Activated naive CD4-positive, alpha-beta T cell treated with anti-CD3 and anti-CD28 coated beads for 36 hours (primary cell): ENCODE measurements around the gene TRIM22. TPM values are rescaled to one million over a fixed set of nuclear protein-coding genes. Genes with fewer than 3 reads are reported as not detected.

ENCODE experiments used
- CTCF ChIA-PET: fragments of 350-600 bp; sonication (Branson Sonifier 250); formaldehyde crosslinking; loops from one replicate; lab custom pipeline; 2021; ENCODE audit warnings: antibody characterized with exemption; lab: Charles Lee
- DNase-seq: peaks from one replicate; pipeline ENCODE4 v3.0.0-alpha.2; 2020
- H3K27ac Mint-ChIP-seq: one replicate; pipeline ENCODE4 v1.8.0; 2021; ENCODE audit warnings: mild to moderate bottlenecking, mixed read lengths
- H3K27me3 Mint-ChIP-seq: one replicate; pipeline ENCODE4 v1.8.0; 2021; ENCODE audit warnings: low read depth, mixed read lengths
- H3K36me3 Mint-ChIP-seq: one replicate; pipeline ENCODE4 v1.8.0; 2021; ENCODE audit warnings: low read depth, mixed read lengths
- H3K4me1 Mint-ChIP-seq: one replicate; pipeline ENCODE4 v1.8.0; 2021; ENCODE audit warnings: low read depth, mixed read lengths
- H3K4me3 Mint-ChIP-seq: one replicate; pipeline ENCODE4 v1.8.0; 2021; ENCODE audit warnings: mild to moderate bottlenecking, moderate library complexity, mixed read lengths
- H3K9me3 Mint-ChIP-seq: one replicate; pipeline ENCODE4 v1.8.0; 2021; ENCODE audit warnings: mixed read lengths
- intact Hi-C: fragments of 100-400 bp; cut with micrococcal nuclease; formaldehyde crosslinking; loops from one replicate; pipeline ENCODE4 v1.15.1; 2023
- total RNA-seq, 2 experiments: library from RNA; stranded (reverse); gene quantifications; one replicate each; pipeline ENCODE4 v1.2.3, GENCODE V29; 2021

TRIM22 gene
- total RNA-seq, 2 experiments from 2014 or later: 280 to 292 TPM

DNA sequence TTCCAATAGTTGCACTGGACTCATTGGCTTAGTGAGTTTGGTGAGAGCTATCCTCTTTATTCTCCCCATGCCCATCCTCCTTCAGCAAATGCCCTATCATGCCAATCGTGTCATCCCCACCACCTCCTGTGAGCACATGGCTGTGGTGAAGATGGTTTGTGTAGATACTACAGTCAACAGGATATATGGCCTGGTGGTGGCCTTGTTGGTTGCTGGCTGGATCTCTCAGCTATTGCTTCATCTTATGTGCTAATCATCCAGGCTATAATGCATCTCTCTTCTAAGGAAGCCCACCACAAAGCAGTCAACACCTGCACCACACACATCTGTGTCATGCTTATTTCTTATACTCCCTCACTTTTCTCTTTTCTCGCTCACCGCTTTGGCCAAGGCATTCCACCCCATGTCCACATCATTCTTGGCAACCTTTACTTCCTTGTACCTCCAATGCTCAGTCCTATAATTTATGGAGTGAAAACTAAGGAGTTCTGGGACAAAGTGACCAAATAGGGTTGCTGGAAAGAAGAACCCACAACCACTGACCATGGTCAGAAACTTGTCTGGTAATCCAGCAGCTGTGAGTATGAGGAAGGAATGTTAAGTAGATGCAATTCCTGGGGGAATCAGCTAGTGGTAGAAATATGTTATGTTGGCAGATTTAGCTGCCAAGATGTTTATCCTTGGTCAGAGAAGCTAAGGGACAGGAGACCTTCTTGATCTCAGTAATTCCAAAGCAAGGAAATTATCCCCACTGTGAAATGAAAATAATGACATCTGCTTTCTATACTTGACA lies 30.3 kb downstream of the TRIM22 start:
- Mint-ChIP-seq H3K4me1 (no peaks in the 10 kb centered on the region), H3K27ac (no peak overlapping the region), H3K36me3 (peaks cover 14% of the 10 kb centered on the region), H3K4me3 (no peak overlapping the region), H3K27me3 (no peaks in the 10 kb centered on the region), H3K9me3 (peaks cover 7% of the 10 kb centered on the region)
- DNase-seq: no peak
- intact Hi-C loops: no loop called here
- CTCF ChIA-PET: no interaction called here

GRCh38 chr11:5722622-5723021 lies 33.0 kb downstream of the TRIM22 start:
- no peak for DNase-seq
- CTCF ChIA-PET: no interaction called here
- Mint-ChIP-seq H3K9me3 (peaks cover 4% of the 10 kb centered on the region), H3K4me3 (no peak overlapping the region), H3K36me3 (peaks cover 14% of the 10 kb centered on the region), H3K27me3 (no peaks in the 10 kb centered on the region), H3K4me1 (no peaks in the 10 kb centered on the region), H3K27ac (no peak overlapping the region)
- intact Hi-C loops: no loop called here

GRCh38 chr11:5726351-5726750 lies 36.8 kb downstream of the TRIM22 start:
- H3K4me1 Mint-ChIP-seq: no peaks in the 10 kb centered on the region
- no peak overlapping the region for H3K27ac Mint-ChIP-seq
- peaks cover 5% of the 10 kb centered on the region for H3K36me3 Mint-ChIP-seq
- intact Hi-C loops: no loop called here
- H3K27me3 Mint-ChIP-seq: no peaks in the 10 kb centered on the region
- H3K4me3 Mint-ChIP-seq: no peak overlapping the region
- no peaks in the 10 kb centered on the region for H3K9me3 Mint-ChIP-seq
- no peak for DNase-seq
- CTCF ChIA-PET: interaction anchor here (0.9 kb wide), 1 partner anchor 13 kb away, joined by 3 read pairs; no protein-coding TSS in a partner anchor

GRCh38 chr11:5727691-5728090 lies 38.1 kb downstream of the TRIM22 start:
- H3K27ac Mint-ChIP-seq: no peak overlapping the region
- intact Hi-C loops: no loop called here
- CTCF ChIA-PET: no interaction called here

GRCh38 chr11:5736396-5736795 lies 46.8 kb downstream of the TRIM22 start, which contains the start of gene OR56B1:
OR56B1 (plus strand) TSS chr11:5736448; CDS start chr11:5736517, 69 bp downstream.
- Mint-ChIP-seq H3K36me3 (peaks cover 15% of the 10 kb centered on the region), H3K27ac (no peak within 1 kb of the TSS), H3K4me1 (no peaks in the 10 kb centered on the region), H3K4me3 (no peak within 1 kb of the TSS), H3K27me3 (no peaks in the 10 kb centered on the region), H3K9me3 (peaks cover 4% of the 10 kb centered on the region)
- CTCF ChIA-PET: no interaction called here
- intact Hi-C loops: no loop called here
- DNase-seq: no peak

More at GRCh38 chr11:5727691-5728090, 38.1 kb downstream of the TRIM22 start:
- no peaks in the 10 kb centered on the region for H3K27me3 Mint-ChIP-seq
- H3K4me1 Mint-ChIP-seq: no peaks in the 10 kb centered on the region
- H3K4me3 Mint-ChIP-seq: no peak overlapping the region
- H3K36me3 Mint-ChIP-seq: peaks cover 4% of the 10 kb centered on the region
- H3K9me3 Mint-ChIP-seq: no peaks in the 10 kb centered on the region
- no peak for DNase-seq

DNA sequence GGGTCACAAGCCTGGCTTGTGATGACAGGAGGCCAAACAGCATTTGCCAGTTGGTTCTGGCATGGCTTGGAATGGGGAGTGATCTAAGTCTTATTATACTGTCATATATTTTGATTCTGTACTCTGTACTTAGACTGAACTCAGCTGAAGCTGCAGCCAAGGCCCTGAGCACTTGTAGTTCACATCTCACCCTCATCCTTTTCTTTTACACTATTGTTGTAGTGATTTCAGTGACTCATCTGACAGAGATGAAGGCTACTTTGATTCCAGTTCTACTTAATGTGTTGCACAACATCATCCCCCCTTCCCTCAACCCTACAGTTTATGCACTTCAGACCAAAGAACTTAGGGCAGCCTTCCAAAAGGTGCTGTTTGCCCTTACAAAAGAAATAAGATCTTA lies 47.5 kb downstream of the TRIM22 start:
- DNase-seq: no peak
- H3K9me3 Mint-ChIP-seq: peaks cover 11% of the 10 kb centered on the region
- H3K27me3 Mint-ChIP-seq: no peaks in the 10 kb centered on the region
- no peaks in the 10 kb centered on the region for H3K4me1 Mint-ChIP-seq
- intact Hi-C loops: no loop called here
- no peak overlapping the region for H3K4me3 Mint-ChIP-seq
- CTCF ChIA-PET: no interaction called here
- H3K27ac Mint-ChIP-seq: no peak overlapping the region
- peaks cover 20% of the 10 kb centered on the region for H3K36me3 Mint-ChIP-seq

DNA sequence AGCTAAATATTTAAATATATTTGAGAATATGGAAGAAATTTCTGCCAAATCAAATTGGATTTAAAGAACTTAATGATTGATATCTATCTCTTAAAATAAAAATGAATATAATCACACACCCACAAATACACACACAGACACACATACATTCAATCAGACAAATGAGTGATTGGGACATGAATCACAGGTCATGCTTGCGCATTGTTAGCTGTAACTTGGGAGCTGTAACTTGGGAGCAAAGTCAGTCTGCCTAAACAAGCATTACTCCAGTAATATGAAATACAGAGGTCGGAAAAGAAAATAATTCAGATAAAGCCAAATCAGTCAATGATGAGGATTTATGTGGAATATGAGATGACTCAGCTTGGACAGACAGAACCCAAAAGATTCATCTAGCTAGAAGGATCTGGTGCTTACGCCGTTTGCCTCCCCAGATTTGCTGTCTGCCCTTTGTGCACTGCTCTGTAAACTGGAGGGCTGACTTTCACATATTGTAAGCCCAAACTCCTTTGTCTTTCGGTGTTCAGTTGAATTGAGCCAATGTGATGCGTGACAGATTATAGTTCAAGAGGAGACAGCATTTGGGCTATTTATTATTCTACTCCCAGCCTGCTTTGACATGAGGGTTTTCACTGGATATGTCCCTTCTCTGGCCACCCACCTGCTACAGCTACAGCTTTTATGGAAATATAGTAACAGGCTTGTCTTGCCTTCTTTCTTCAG lies 48.2 kb downstream of the TRIM22 start:
- Mint-ChIP-seq H3K9me3 (peaks cover 13% of the 10 kb centered on the region), H3K36me3 (peaks cover 20% of the 10 kb centered on the region), H3K4me1 (no peaks in the 10 kb centered on the region), H3K27ac (no peak overlapping the region), H3K27me3 (no peaks in the 10 kb centered on the region), H3K4me3 (no peak overlapping the region)
- no peak for DNase-seq
- CTCF ChIA-PET: no interaction called here
- intact Hi-C loops: no loop called here

- H3K9me3 Mint-ChIP-seq: peaks cover 13% of the 10 kb centered on the region
- H3K27ac Mint-ChIP-seq: no peak overlapping the region
- H3K27me3 Mint-ChIP-seq: no peaks in the 10 kb centered on the region
- DNase-seq: no peak
- no peak overlapping the region for H3K4me3 Mint-ChIP-seq
- intact Hi-C loops: no loop called here
- peaks cover 20% of the 10 kb centered on the region for H3K36me3 Mint-ChIP-seq
- no peaks in the 10 kb centered on the region for H3K4me1 Mint-ChIP-seq
- CTCF ChIA-PET: no interaction called here
Observed at GRCh38 chr11:5738431-5738830, 48.8 kb downstream of the TRIM22 start.

DNA sequence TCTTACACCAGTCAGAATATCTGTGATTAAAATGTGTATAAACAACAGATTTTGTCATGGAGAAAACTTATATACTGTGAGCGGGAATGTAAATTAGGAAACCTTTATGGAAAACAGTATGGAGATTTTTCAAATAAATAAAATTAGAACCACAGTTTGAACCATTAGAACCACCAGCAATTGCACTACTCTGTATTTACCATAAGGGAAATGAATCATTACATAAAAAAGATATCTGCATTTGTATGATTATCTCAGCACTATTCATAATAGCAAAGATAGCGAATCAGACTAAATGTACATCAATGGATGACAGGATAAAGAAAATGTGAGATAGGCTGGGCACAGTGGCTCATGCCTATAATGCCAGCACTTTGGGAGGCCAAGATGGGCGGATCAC lies 57.0 kb downstream of the TRIM22 start:
- CTCF ChIA-PET: no interaction called here
- Mint-ChIP-seq H3K9me3 (peaks cover 22% of the 10 kb centered on the region), H3K4me1 (no peaks in the 10 kb centered on the region), H3K36me3 (peaks cover 5% of the 10 kb centered on the region), H3K4me3 (no peak overlapping the region), H3K27me3 (no peaks in the 10 kb centered on the region), H3K27ac (no peak overlapping the region)
- DNase-seq: no peak
- intact Hi-C loops: no loop called here

GRCh38 chr11:5749836-5750235 lies 60.2 kb downstream of the TRIM22 start:
- Mint-ChIP-seq H3K36me3 (no peaks in the 10 kb centered on the region), H3K4me1 (no peaks in the 10 kb centered on the region), H3K4me3 (no peak overlapping the region), H3K27ac (no peak overlapping the region), H3K9me3 (peaks cover 7% of the 10 kb centered on the region), H3K27me3 (no peaks in the 10 kb centered on the region)
- CTCF ChIA-PET: no interaction called here
- intact Hi-C loops: no loop called here
- no peak for DNase-seq

DNA sequence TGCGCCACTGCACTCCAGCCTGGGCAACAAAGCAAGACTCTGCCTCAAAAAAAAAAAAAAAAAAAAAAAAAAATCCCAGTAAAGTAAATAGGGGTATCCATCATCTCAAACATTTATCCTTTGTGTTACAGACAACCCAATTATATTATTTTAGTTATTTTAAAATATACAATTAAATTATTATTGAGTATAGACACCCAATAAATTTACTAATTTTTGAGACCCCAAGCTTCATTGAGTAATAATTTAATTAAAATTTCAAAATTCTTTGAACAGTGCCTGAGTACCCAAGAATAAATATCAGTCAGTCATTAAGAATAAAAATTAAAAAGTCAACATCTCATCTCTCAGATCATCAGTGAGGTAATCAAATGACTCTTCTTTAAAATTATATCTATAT lies 64.4 kb downstream of the TRIM22 start, which contains the start of gene OR52N4:
TSS of gene OR52N4 (plus strand) at position 301 of the 400 bp plus-strand sequence. CDS start 498 bp downstream, outside the sequence.
- intact Hi-C loops: no loop called here
- no peak within 1 kb of the TSS for H3K4me3 Mint-ChIP-seq
- no peaks in the 10 kb centered on the region for H3K36me3 Mint-ChIP-seq
- CTCF ChIA-PET: no interaction called here
- H3K4me1 Mint-ChIP-seq: no peaks in the 10 kb centered on the region
- H3K27me3 Mint-ChIP-seq: no peaks in the 10 kb centered on the region
- DNase-seq: no peak
- H3K9me3 Mint-ChIP-seq: no peaks in the 10 kb centered on the region
- no peak within 1 kb of the TSS for H3K27ac Mint-ChIP-seq
